ENCODE measurements around the gene ZNF189. TPM values are rescaled to one million over a fixed set of nuclear protein-coding genes. Genes with fewer than 3 reads are reported as not detected.

Gene ZNF189
- total RNA-seq, 2 donors from 2014 or later, result 14.1 to 17.5 TPM

- ATAC-seq, result no peak
These were observed 16.2 kb downstream of the ZNF189 start for GRCh38 chr9:101414839-101415238.

GRCh38 chr9:101415578-101415977, 16.9 kb downstream of the ZNF189 start:
- ATAC-seq (no peak), DNase-seq (no peak)
- intact Hi-C loops (cut with DNase I, micrococcal nuclease), result no loop called here

More at GRCh38 chr9:101414839-101415238, 16.2 kb downstream of the ZNF189 start:
- no peak for DNase-seq
- intact Hi-C loops (cut with DNase I, micrococcal nuclease), result no loop called here

GRCh38 chr9:101417389-101417788, 18.7 kb downstream of the ZNF189 start:
- no peak for DNase-seq
- ATAC-seq, result no peak

GRCh38 chr9:101417977-101418376, 19.3 kb downstream of the ZNF189 start:
- no peak for ATAC-seq

More at GRCh38 chr9:101417389-101417788, 18.7 kb downstream of the ZNF189 start:
- intact Hi-C loops (cut with DNase I, micrococcal nuclease), result no loop called here

GRCh38 chr9:101418518-101419430, 20.1 kb downstream of the ZNF189 start:
- intact Hi-C loops (cut with DNase I, micrococcal nuclease), result no loop called here
- no peak for ATAC-seq
- DNase-seq, result no peak

More at GRCh38 chr9:101417977-101418376, 19.3 kb downstream of the ZNF189 start:
- no peak for DNase-seq
- intact Hi-C loops (cut with DNase I, micrococcal nuclease), result no loop called here

- ATAC-seq (no peak), DNase-seq (no peak)
- intact Hi-C loops (cut with DNase I, micrococcal nuclease), result no loop called here
These were observed 21.2 kb downstream of the ZNF189 start for GRCh38 chr9:101419863-101420262.

GRCh38 chr9:101421653-101422065, 23.0 kb downstream of the ZNF189 start:
- ATAC-seq (peak; percentile 84), DNase-seq (peak; percentile 38 to 46)
- intact Hi-C loops (cut with DNase I, micrococcal nuclease), result no loop called here

- intact Hi-C loops (cut with DNase I, micrococcal nuclease), result no loop called here
- DNase-seq (no peak), ATAC-seq (no peak)
These were observed 28.7 kb downstream of the ZNF189 start for GRCh38 chr9:101427358-101427757.

GRCh38 chr9:101427957-101428655, 29.5 kb downstream of the ZNF189 start:
- intact Hi-C loops (cut with DNase I, micrococcal nuclease), result no loop called here
- DNase-seq, result no peak
- peak; percentile 78 for ATAC-seq

- DNase-seq (no peak), ATAC-seq (no peak)
- intact Hi-C loops (cut with DNase I, micrococcal nuclease), result no loop called here
These were observed 30.3 kb downstream of the ZNF189 start for GRCh38 chr9:101428909-101429308.

- no peak for ATAC-seq
- no peak for DNase-seq
- intact Hi-C loops (cut with DNase I, micrococcal nuclease), result no loop called here
These were observed 31.1 kb downstream of the ZNF189 start for GRCh38 chr9:101429736-101430135.

GRCh38 chr9:101432171-101432570, 33.5 kb downstream of the ZNF189 start:
- no peak for DNase-seq
- ATAC-seq, result no peak

GRCh38 chr9:101432740-101433139, 34.1 kb downstream of the ZNF189 start:
- ATAC-seq (no peak), DNase-seq (no peak)
- intact Hi-C loops (cut with DNase I, micrococcal nuclease), result no loop called here

More at GRCh38 chr9:101432171-101432570, 33.5 kb downstream of the ZNF189 start:
- intact Hi-C loops (cut with DNase I, micrococcal nuclease), result no loop called here

- intact Hi-C loops (cut with DNase I, micrococcal nuclease), result no loop called here
- no peak for DNase-seq
- peak; percentile 48 for ATAC-seq
These were observed 34.6 kb downstream of the ZNF189 start for GRCh38 chr9:101433229-101433628.

GRCh38 chr9:101434998-101435397, 36.3 kb downstream of the ZNF189 start:
- intact Hi-C loops (cut with DNase I, micrococcal nuclease), result no loop called here
- ATAC-seq, result peak; percentile 39
- no peak for DNase-seq

- ATAC-seq (no peak), DNase-seq (no peak)
- intact Hi-C loops (cut with DNase I, micrococcal nuclease), result no loop called here
These were observed 37.0 kb downstream of the ZNF189 start, which contains the start of gene ALDOB for GRCh38 chr9:101435601-101436079. Gene ALDOB, minus strand, starts transcription at chr9:101435774. Its CDS starts 4,887 bp downstream, at chr9:101430887.

GRCh38 chr9:101437806-101438232, 39.2 kb downstream of the ZNF189 start:
- ATAC-seq (peak; percentile 88), DNase-seq (peak; percentile 11 to 68)
- intact Hi-C loops (cut with DNase I, micrococcal nuclease), result no loop called here

- DNase-seq, result no peak
- intact Hi-C loops (cut with DNase I, micrococcal nuclease), result no loop called here
These were observed 39.9 kb downstream of the ZNF189 start for GRCh38 chr9:101438523-101438922.

GRCh38 chr9:101440714-101441230, 42.1 kb downstream of the ZNF189 start:
- intact Hi-C loops (cut with DNase I, micrococcal nuclease), result no loop called here
- ATAC-seq (no peak), DNase-seq (no peak)

More at GRCh38 chr9:101438523-101438922, 39.9 kb downstream of the ZNF189 start:
- ATAC-seq, result no peak
